Astrocyte (in vitro differentiated cells and primary cell): Measurements from ENCODE around the gene SH3BP1. TPM values are rescaled to one million over a fixed set of nuclear protein-coding genes. Genes with fewer than 3 reads are reported as not detected.
A peak's percentile ranks its signal among the peaks of the same experiment; 100 is the strongest.

Experiments
- DNase-seq: peaks from one replicate; pipeline ENCODE4 v3.0.0-alpha.2; 2010; ENCODE audit warnings: low read depth
- FAIRE-seq: peaks from 2 replicates; lab custom pipeline; 2011; peaks lifted over from hg19 to GRCh38; lab: Jason Lieb, UNC
- H2AFZ ChIP-seq: 2 replicates; pipeline ENCODE4 v1.6.0; 2012; ENCODE audit warnings: low read depth, low read length, inconsistent platforms
- H3K27ac ChIP-seq: 2 replicates; pipeline ENCODE4 v1.5.1; 2011; ENCODE audit warnings: low read depth, low read length, inconsistent platforms
- H3K27me3 ChIP-seq: 2 replicates; pipeline ENCODE4 v1.6.0; 2011; ENCODE audit warnings: low read length, inconsistent platforms; ENCODE audit not compliant: insufficient read depth
- H3K36me3 ChIP-seq: 2 replicates; pipeline ENCODE4 v1.5.1; 2011; ENCODE audit warnings: low read length, inconsistent platforms; ENCODE audit not compliant: insufficient read depth
- H3K4me1 ChIP-seq: 2 replicates; pipeline ENCODE4 v1.5.1; 2011; ENCODE audit warnings: low read length, inconsistent platforms; ENCODE audit not compliant: insufficient read depth
- H3K4me2 ChIP-seq: 2 replicates; pipeline ENCODE4 v1.6.0; 2012; ENCODE audit warnings: low read length, inconsistent platforms
- H3K4me3 ChIP-seq: 2 replicates; pipeline ENCODE4 v1.5.1; 2011; ENCODE audit warnings: low read depth, mild to moderate bottlenecking, low read length, inconsistent platforms; ENCODE audit not compliant: insufficient read depth
- H3K79me2 ChIP-seq: 2 replicates; pipeline ENCODE4 v1.6.0; 2012; ENCODE audit warnings: mild to moderate bottlenecking, low read length, inconsistent platforms; ENCODE audit not compliant: insufficient read depth
- H3K9ac ChIP-seq: 2 replicates; pipeline ENCODE4 v1.6.0; 2012; ENCODE audit warnings: mild to moderate bottlenecking, low read length, inconsistent platforms
- H3K9me3 ChIP-seq: 2 replicates; pipeline ENCODE4 v1.5.1; 2012; ENCODE audit warnings: low read depth, mild to moderate bottlenecking, low read length, inconsistent platforms; ENCODE audit not compliant: insufficient read depth
- H4K20me1 ChIP-seq: 2 replicates; pipeline ENCODE4 v1.6.0; 2012; ENCODE audit warnings: low read length, inconsistent platforms; ENCODE audit not compliant: insufficient read depth
- H3K27ac Mint-ChIP-seq: one replicate; pipeline ENCODE4 v1.8.0; 2021; ENCODE audit warnings: mild to moderate bottlenecking, mixed read lengths; ENCODE audit not compliant: unreplicated experiment
- H3K27me3 Mint-ChIP-seq: one replicate; pipeline ENCODE4 v1.8.0; 2021; ENCODE audit warnings: low read depth, mixed read lengths; ENCODE audit not compliant: unreplicated experiment
- H3K36me3 Mint-ChIP-seq: one replicate; pipeline ENCODE4 v1.8.0; 2021; ENCODE audit warnings: low read depth, mixed read lengths; ENCODE audit not compliant: unreplicated experiment
- H3K4me1 Mint-ChIP-seq: one replicate; pipeline ENCODE4 v1.8.0; 2021; ENCODE audit warnings: low read depth, mixed read lengths; ENCODE audit not compliant: unreplicated experiment
- H3K4me3 Mint-ChIP-seq: one replicate; pipeline ENCODE4 v1.8.0; 2021; ENCODE audit warnings: mild to moderate bottlenecking, moderate library complexity, mixed read lengths; ENCODE audit not compliant: unreplicated experiment
- H3K9me3 Mint-ChIP-seq: one replicate; pipeline ENCODE4 v1.8.0; 2021; ENCODE audit warnings: mild to moderate bottlenecking, mixed read lengths; ENCODE audit not compliant: unreplicated experiment
- EZH2 ChIP-seq: IDR thresholded peaks from 2 replicates; pipeline ENCODE4 v1.6.1; 2012; ENCODE audit warnings: mild to moderate bottlenecking, low read length, inconsistent platforms; ENCODE audit not compliant: insufficient read depth
- total RNA-seq: library from RNA; stranded (reverse); gene quantifications from 2 replicates; pipeline ENCODE4 v1.2.1, GENCODE V29; 2021
- TF ChIP-seq, protein P1 (sequence below): IDR thresholded peaks from 2 replicates; pipeline ENCODE4 v1.5.1; 2011; ENCODE audit warnings: low read depth, mild to moderate bottlenecking, inconsistent platforms, low read length, moderate library complexity; ENCODE audit not compliant: insufficient read depth

Gene SH3BP1
- total RNA-seq, 1 donor from 2014 or later, result 26.5 TPM

DNA sequence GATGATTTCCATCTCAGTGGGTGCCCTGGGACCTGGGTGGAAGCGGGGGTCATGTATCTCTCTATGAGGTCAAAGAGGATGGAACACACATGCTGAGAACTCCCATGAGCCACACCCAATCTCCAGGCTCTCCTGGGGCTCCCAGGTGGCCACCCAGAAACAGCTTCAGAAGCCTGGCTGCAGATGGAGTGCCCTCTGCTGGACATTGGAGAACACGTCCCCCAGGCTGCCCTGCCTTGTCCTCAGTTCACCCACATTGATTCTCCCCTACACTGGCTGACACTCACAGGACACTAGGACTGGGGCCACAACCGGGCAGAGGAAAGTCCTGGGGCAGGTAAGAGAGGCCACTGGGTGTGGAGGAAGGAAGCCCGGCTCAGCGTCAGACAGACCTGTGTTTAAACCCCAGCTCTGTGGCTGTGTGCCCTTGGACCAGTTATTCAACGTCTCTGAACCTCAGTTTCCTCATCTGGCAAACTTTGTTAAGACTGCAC is 42.1 kb downstream of the SH3BP1 start:
- Histone ChIP-seq H3K4me1 (peaks cover 20% of the 10 kb centered on the region), H3K9me3 (no peaks in the 10 kb centered on the region), H3K27ac (no peak overlapping the region), H3K36me3 (peaks cover 17% of the 10 kb centered on the region), H3K27me3 (no peaks in the 10 kb centered on the region), H3K4me3 (no peak overlapping the region), H3K9ac (no peak overlapping the region), H3K4me2 (peak overlapping the region; percentile 3), H2AFZ (no peak overlapping the region), H4K20me1 (peaks cover 45% of the 10 kb centered on the region), H3K79me2 (peaks cover 20% of the 10 kb centered on the region)
- Mint-ChIP-seq H3K36me3 (peaks cover 2% of the 10 kb centered on the region), H3K27ac (no peak overlapping the region), H3K4me3 (no peak overlapping the region), H3K27me3 (no peaks in the 10 kb centered on the region), H3K9me3 (no peaks in the 10 kb centered on the region), H3K4me1 (peaks cover 12% of the 10 kb centered on the region)
- FAIRE-seq (peak; percentile 23), DNase-seq (peak; percentile 49)
- no peak for TF ChIP-seq EZH2
- TF ChIP-seq, protein P1, sequence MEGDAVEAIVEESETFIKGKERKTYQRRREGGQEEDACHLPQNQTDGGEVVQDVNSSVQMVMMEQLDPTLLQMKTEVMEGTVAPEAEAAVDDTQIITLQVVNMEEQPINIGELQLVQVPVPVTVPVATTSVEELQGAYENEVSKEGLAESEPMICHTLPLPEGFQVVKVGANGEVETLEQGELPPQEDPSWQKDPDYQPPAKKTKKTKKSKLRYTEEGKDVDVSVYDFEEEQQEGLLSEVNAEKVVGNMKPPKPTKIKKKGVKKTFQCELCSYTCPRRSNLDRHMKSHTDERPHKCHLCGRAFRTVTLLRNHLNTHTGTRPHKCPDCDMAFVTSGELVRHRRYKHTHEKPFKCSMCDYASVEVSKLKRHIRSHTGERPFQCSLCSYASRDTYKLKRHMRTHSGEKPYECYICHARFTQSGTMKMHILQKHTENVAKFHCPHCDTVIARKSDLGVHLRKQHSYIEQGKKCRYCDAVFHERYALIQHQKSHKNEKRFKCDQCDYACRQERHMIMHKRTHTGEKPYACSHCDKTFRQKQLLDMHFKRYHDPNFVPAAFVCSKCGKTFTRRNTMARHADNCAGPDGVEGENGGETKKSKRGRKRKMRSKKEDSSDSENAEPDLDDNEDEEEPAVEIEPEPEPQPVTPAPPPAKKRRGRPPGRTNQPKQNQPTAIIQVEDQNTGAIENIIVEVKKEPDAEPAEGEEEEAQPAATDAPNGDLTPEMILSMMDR, result peak; percentile 88

DNA sequence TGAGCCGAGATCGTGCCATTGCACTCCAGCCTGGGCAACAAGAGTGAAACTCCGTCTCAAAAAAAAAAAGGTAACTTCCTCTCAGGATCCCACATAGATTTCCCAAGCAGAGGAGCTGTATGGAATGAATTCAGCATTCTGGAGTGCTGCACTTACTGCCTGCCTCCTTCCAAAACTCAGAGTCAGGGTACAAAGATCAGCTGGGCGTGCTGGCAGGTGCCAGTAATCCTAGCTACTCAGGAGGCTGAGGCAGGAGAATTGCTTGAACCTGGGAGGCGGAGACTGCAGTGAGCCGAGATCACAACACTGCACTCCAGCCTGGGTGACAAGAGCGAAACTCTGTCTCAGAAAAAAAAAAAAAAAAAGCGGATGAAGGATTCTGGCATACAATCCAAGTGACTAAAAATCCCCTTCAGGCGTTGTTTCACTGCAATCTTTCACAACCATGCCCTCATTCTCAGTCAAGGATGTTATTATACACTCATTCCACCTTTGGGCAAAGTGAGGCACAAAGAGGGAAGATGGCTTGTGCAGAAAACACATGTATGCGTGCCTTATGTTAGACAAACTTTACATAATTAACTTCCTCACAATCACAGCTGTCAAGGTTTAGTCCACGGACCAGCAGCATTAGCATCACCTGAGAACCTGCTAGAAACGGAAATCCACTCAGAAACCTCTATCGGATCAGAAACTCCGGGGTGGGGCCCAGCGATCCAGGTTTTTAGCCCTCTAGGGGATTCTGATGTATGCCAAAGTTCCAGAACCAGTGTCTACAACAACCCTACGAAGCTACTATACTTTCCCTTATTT is 45.5 kb downstream of the SH3BP1 start:
- Histone ChIP-seq H3K9ac (no peak overlapping the region), H3K4me2 (no peak overlapping the region), H3K4me3 (no peak overlapping the region), H3K4me1 (peaks cover 7% of the 10 kb centered on the region), H4K20me1 (peaks cover 25% of the 10 kb centered on the region), H3K79me2 (peaks cover 23% of the 10 kb centered on the region), H3K9me3 (no peaks in the 10 kb centered on the region), H2AFZ (no peak overlapping the region), H3K27me3 (no peaks in the 10 kb centered on the region), H3K36me3 (peaks cover 9% of the 10 kb centered on the region), H3K27ac (no peak overlapping the region)
- Mint-ChIP-seq H3K4me1 (peaks cover 7% of the 10 kb centered on the region), H3K27ac (peak overlapping the region; percentile 26), H3K4me3 (peak overlapping the region; percentile 40), H3K9me3 (no peaks in the 10 kb centered on the region), H3K27me3 (no peaks in the 10 kb centered on the region), H3K36me3 (peaks cover 2% of the 10 kb centered on the region)
- TF ChIP-seq, protein P1, result no peak
- TF ChIP-seq EZH2, result no peak
- no peak for DNase-seq
- no peak for FAIRE-seq
